Measurements from ENCODE around the gene HCN3.

DNA sequence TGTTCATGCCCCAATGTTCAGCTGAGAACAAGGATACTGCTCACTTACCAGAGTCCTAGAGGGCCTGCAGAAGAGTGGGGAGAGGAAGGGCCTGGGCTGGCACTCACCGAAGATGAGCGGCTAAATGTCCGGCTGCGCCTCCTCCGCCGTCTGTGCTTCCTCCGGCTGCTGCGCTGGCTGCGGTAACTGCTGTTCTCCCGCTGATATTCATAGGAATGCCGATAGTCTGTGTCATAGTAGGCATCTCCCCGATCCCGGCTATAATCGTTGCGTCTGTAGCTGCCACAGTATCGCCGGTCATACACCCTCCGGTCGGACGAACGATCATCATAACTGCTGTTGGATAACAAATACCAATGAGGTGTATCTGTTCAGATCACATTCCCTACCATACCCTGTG lies 7.9 kb upstream of the HCN3 start:
- no peak for TF ChIP-seq CTCF (IDR thresholded peaks at IDR 0.05; ENCODE audit: insufficient read depth, low read length)
- TF ChIP-seq, protein P1, sequence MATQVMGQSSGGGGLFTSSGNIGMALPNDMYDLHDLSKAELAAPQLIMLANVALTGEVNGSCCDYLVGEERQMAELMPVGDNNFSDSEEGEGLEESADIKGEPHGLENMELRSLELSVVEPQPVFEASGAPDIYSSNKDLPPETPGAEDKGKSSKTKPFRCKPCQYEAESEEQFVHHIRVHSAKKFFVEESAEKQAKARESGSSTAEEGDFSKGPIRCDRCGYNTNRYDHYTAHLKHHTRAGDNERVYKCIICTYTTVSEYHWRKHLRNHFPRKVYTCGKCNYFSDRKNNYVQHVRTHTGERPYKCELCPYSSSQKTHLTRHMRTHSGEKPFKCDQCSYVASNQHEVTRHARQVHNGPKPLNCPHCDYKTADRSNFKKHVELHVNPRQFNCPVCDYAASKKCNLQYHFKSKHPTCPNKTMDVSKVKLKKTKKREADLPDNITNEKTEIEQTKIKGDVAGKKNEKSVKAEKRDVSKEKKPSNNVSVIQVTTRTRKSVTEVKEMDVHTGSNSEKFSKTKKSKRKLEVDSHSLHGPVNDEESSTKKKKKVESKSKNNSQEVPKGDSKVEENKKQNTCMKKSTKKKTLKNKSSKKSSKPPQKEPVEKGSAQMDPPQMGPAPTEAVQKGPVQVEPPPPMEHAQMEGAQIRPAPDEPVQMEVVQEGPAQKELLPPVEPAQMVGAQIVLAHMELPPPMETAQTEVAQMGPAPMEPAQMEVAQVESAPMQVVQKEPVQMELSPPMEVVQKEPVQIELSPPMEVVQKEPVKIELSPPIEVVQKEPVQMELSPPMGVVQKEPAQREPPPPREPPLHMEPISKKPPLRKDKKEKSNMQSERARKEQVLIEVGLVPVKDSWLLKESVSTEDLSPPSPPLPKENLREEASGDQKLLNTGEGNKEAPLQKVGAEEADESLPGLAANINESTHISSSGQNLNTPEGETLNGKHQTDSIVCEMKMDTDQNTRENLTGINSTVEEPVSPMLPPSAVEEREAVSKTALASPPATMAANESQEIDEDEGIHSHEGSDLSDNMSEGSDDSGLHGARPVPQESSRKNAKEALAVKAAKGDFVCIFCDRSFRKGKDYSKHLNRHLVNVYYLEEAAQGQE (IDR thresholded peaks at IDR 0.05; ENCODE audit: insufficient replicate concordance, low read depth): no peak
- TF ChIP-seq GABPA (IDR thresholded peaks at IDR 0.05; ENCODE audit: low read depth): no peak
- no peak for TF ChIP-seq POLR2AphosphoS5 (IDR thresholded peaks at IDR 0.05; ENCODE audit: low read depth)
